HL-60 (cell line): Measurements from ENCODE around the gene HNF1B.

Source experiments
- CTCF ChIP-seq: IDR thresholded peaks from one replicate; pipeline ENCODE4 v1.5.1; 2011; ENCODE audit warnings: low read length, control low read depth, inconsistent platforms; ENCODE audit not compliant: insufficient read depth
- REST ChIP-seq: IDR thresholded peaks from 2 replicates; pipeline ENCODE4 v1.6.1; 2012; ENCODE audit warnings: low read depth; ENCODE audit not compliant: insufficient replicate concordance

- TF ChIP-seq CTCF (no peak), REST (no peak)
Measured at GRCh38 chr17:37735165-37735564, 9.7 kb downstream of the HNF1B start.
